ENCODE data around the gene FHIP1B.

DNA sequence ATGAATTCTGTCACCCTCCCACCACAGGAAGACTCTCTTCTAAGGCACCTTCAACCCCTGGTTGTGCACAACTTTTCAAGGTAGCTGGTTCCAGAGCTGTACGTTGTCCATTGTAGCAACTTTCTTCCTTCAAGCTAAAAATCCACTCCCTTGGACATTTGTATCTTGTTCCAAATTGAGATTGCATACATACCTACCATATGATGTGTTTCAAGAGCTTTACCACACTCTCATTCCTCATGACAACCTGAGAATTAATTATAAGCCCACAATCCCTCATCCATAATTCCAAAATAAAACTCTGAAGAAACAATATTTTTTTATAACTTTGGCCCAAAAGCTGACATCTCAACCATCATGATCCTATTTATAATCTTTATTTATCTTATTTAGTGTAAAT is 32.4 kb downstream of the FHIP1B start:
- TF ChIP-seq POLR2A (IDR thresholded peaks at IDR 0.05; ENCODE audit: low read depth, low read length) = no peak
- TF ChIP-seq, protein P1, sequence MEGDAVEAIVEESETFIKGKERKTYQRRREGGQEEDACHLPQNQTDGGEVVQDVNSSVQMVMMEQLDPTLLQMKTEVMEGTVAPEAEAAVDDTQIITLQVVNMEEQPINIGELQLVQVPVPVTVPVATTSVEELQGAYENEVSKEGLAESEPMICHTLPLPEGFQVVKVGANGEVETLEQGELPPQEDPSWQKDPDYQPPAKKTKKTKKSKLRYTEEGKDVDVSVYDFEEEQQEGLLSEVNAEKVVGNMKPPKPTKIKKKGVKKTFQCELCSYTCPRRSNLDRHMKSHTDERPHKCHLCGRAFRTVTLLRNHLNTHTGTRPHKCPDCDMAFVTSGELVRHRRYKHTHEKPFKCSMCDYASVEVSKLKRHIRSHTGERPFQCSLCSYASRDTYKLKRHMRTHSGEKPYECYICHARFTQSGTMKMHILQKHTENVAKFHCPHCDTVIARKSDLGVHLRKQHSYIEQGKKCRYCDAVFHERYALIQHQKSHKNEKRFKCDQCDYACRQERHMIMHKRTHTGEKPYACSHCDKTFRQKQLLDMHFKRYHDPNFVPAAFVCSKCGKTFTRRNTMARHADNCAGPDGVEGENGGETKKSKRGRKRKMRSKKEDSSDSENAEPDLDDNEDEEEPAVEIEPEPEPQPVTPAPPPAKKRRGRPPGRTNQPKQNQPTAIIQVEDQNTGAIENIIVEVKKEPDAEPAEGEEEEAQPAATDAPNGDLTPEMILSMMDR (conservative IDR thresholded peaks at IDR 0.05; ENCODE audit: low read depth, low read length) = no peak
- TF ChIP-seq CHD1 (IDR thresholded peaks at IDR 0.05; ENCODE audit: low read depth, low read length) = no peak
- TF ChIP-seq BHLHE40 (IDR thresholded peaks at IDR 0.05; ENCODE audit: low read depth, low read length) = no peak
- no peak for TF ChIP-seq RFX5 (IDR thresholded peaks at IDR 0.05; ENCODE audit: low read depth, low read length)
- TF ChIP-seq, protein P2, sequence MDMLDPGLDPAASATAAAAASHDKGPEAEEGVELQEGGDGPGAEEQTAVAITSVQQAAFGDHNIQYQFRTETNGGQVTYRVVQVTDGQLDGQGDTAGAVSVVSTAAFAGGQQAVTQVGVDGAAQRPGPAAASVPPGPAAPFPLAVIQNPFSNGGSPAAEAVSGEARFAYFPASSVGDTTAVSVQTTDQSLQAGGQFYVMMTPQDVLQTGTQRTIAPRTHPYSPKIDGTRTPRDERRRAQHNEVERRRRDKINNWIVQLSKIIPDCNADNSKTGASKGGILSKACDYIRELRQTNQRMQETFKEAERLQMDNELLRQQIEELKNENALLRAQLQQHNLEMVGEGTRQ (IDR thresholded peaks at IDR 0.05; ENCODE audit: low read depth, low read length) = no peak
- TF ChIP-seq RAD21 (IDR thresholded peaks at IDR 0.05; ENCODE audit: low read length) = no peak
- no peak for TF ChIP-seq SMC3 (IDR thresholded peaks at IDR 0.05; ENCODE audit: low read depth, low read length)
- no peak for TF ChIP-seq RCOR1 (IDR thresholded peaks at IDR 0.05; ENCODE audit: insufficient replicate concordance, low read length)
- no peak for TF ChIP-seq NFE2L2 (IDR thresholded peaks at IDR 0.05; ENCODE audit: low read depth, low read length)
- TF ChIP-seq MXI1 (IDR thresholded peaks at IDR 0.05; ENCODE audit: borderline replicate concordance, low read depth, low read length) = no peak
- no peak for TF ChIP-seq MAZ (IDR thresholded peaks at IDR 0.05; ENCODE audit: borderline replicate concordance, low read depth, low read length)
- TF ChIP-seq CEBPB (IDR thresholded peaks at IDR 0.05; ENCODE audit: low read depth, low read length) = no peak
- TF ChIP-seq, protein P3, sequence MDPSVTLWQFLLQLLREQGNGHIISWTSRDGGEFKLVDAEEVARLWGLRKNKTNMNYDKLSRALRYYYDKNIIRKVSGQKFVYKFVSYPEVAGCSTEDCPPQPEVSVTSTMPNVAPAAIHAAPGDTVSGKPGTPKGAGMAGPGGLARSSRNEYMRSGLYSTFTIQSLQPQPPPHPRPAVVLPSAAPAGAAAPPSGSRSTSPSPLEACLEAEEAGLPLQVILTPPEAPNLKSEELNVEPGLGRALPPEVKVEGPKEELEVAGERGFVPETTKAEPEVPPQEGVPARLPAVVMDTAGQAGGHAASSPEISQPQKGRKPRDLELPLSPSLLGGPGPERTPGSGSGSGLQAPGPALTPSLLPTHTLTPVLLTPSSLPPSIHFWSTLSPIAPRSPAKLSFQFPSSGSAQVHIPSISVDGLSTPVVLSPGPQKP (IDR thresholded peaks at IDR 0.05; ENCODE audit: borderline replicate concordance, low read depth, low read length) = no peak

Measured in IMR-90 (cell line).